ENCODE results near the gene ARHGEF17.

Gene ARHGEF17

DNA sequence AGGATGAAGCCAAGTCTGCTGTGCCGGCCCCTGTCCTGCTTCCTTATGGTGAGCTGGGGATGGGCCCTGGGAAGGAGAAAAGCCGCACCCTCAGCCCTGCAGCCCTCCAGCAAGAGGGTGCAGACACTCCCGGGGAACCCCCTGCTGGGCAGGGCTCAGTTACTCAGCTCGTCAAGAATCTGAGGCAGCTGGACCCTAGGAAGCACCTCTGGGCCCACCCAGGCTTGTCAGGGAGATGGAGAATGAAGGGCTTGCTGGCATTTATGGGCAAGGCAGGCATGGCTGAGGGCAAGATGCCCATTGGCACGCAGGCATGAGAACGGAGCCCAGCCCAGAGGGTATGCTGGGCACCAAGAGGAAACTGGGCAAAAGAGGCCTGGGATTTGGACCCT is 81.1 kb downstream of the ARHGEF17 start:
- Histone ChIP-seq H3K4me3 (ENCODE audit: low read length) (no peak overlapping the region), H3F3A (ENCODE audit: control insufficient read depth, insufficient read depth) (peaks cover 14% of the 10 kb centered on the region), H3K27ac (ENCODE audit: low read depth, low read length) (no peak overlapping the region), H3K4me1 (ENCODE audit: control insufficient read depth, low read length) (peaks cover 48% of the 10 kb centered on the region), H3K27me3 (ENCODE audit: control insufficient read depth, low read length) (no peaks in the 10 kb centered on the region), H3K9me3 (ENCODE audit: control insufficient read depth, insufficient read depth, low read length) (no peaks in the 10 kb centered on the region), H3K36me3 (ENCODE audit: control insufficient read depth, low read length) (peaks cover 85% of the 10 kb centered on the region), H3K79me2 (ENCODE audit: control insufficient read depth, low read length) (peaks cover 60% of the 10 kb centered on the region), H3K4me2 (ENCODE audit: low read length) (no peak overlapping the region), H4K20me1 (ENCODE audit: control insufficient read depth, insufficient read depth, low read depth, low read length) (peaks cover 9% of the 10 kb centered on the region; the same call in 1 of the 2 replicates), H3K9me2 (replicated peaks; ENCODE audit: control insufficient read depth, low read length) (no peaks in the 10 kb centered on the region)
- TF ChIP-seq, protein P1, sequence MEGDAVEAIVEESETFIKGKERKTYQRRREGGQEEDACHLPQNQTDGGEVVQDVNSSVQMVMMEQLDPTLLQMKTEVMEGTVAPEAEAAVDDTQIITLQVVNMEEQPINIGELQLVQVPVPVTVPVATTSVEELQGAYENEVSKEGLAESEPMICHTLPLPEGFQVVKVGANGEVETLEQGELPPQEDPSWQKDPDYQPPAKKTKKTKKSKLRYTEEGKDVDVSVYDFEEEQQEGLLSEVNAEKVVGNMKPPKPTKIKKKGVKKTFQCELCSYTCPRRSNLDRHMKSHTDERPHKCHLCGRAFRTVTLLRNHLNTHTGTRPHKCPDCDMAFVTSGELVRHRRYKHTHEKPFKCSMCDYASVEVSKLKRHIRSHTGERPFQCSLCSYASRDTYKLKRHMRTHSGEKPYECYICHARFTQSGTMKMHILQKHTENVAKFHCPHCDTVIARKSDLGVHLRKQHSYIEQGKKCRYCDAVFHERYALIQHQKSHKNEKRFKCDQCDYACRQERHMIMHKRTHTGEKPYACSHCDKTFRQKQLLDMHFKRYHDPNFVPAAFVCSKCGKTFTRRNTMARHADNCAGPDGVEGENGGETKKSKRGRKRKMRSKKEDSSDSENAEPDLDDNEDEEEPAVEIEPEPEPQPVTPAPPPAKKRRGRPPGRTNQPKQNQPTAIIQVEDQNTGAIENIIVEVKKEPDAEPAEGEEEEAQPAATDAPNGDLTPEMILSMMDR (IDR thresholded peaks at IDR 0.05; ENCODE audit: low read depth, low read length, poor library complexity, severe bottlenecking): no peak
- TF ChIP-seq EZH2phosphoT487 (IDR thresholded peaks at IDR 0.05; ENCODE audit: borderline replicate concordance, low read length): no peak

DNA sequence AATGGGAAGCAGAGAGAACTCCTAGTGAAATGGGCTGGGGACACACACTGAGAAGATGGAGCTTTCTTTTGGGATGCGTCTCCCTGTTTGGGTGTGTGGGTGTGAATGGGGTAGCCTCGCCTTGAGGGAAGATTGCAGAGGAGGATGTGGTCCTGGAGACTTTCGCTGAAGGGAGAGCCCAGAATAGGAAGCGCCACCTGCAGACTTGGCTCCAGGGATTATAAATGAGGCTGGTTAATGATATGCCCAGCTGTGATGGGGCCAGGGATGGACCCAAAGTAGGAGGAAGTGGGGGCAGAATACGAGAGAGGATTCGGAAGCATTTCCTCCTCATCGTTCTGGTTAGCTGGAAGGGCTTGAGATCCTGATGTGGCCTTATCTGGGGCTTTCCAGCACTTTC is 81.8 kb downstream of the ARHGEF17 start:
- Histone ChIP-seq H3F3A (ENCODE audit: control insufficient read depth, insufficient read depth) (peaks cover 6% of the 10 kb centered on the region), H3K27ac (ENCODE audit: low read depth, low read length) (no peak overlapping the region), H3K4me1 (ENCODE audit: control insufficient read depth, low read length) (peaks cover 40% of the 10 kb centered on the region), H3K4me3 (ENCODE audit: low read length) (no peak overlapping the region), H4K20me1 (ENCODE audit: control insufficient read depth, insufficient read depth, low read depth, low read length) (peaks cover 9% of the 10 kb centered on the region; the same call in 1 of the 2 replicates), H3K79me2 (ENCODE audit: control insufficient read depth, low read length) (peaks cover 52% of the 10 kb centered on the region), H3K36me3 (ENCODE audit: control insufficient read depth, low read length) (peaks cover 88% of the 10 kb centered on the region), H3K9me3 (ENCODE audit: control insufficient read depth, insufficient read depth, low read length) (no peaks in the 10 kb centered on the region), H3K4me2 (ENCODE audit: low read length) (no peak overlapping the region), H3K9me2 (replicated peaks; ENCODE audit: control insufficient read depth, low read length) (no peaks in the 10 kb centered on the region), H3K27me3 (ENCODE audit: control insufficient read depth, low read length) (no peaks in the 10 kb centered on the region)
- no peak for TF ChIP-seq EZH2phosphoT487 (IDR thresholded peaks at IDR 0.05; ENCODE audit: borderline replicate concordance, low read length)
- TF ChIP-seq, protein P1 (IDR thresholded peaks at IDR 0.05; ENCODE audit: low read depth, low read length, poor library complexity, severe bottlenecking): no peak

DNA sequence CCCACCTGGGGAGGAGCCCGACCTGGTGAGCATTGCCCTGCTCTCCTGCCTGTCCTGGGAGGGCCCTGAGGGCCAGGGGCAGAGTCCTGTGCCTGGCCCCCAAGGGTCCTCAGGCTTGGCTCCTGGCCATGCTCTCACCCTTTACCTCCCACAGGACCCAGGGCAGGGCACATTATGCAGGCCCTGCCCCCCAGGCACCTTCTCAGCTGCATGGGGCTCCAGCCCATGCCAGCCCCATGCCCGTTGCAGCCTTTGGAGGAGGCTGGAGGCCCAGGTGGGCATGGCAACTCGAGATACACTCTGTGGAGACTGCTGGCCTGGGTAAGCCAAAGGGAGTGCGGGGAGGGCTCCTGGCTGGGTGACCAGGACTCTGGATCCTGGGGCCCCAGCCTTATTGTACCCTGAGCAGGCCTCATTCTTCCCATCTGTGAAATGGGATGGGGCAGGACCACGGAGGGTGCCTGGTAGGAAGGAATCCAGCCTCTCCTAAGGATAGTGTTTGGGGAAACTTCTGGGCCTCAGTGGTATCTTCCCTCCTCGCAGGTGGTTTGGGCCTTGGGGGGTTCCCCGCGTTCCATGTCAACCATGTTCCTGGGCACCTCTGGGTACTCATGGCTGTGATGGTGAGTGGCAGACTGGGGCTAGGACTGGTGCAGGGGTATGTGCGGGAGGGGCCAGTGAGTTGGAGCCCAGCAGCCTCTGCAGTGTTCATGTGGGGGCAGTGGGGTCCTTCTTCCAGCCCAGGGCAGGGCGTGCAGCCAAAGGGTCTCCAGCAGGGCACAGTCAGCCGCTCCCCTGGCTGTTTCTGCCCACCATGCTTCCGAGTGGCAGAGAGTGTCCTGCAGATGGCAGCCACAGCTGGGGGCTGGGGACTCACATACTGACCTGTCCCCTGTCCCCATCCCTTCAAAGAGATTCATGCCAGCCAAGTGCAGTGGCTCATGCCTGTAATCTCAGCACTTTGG is 82.8 kb downstream of the ARHGEF17 start:
- peaks cover 30% of the 10 kb centered on the region for H3K4me1 ChIP-seq (ENCODE audit: control insufficient read depth, low read length)
- no peak overlapping the region for H3K4me2 ChIP-seq (ENCODE audit: low read length)
- H3K27me3 ChIP-seq (ENCODE audit: control insufficient read depth, low read length): no peaks in the 10 kb centered on the region
- no peak overlapping the region for H3K4me3 ChIP-seq (ENCODE audit: low read length)
- H3F3A ChIP-seq (ENCODE audit: control insufficient read depth, insufficient read depth): no peaks in the 10 kb centered on the region; the same call in 1 of the 2 replicates
- no peak overlapping the region for H3K27ac ChIP-seq (ENCODE audit: low read depth, low read length)
- peaks cover 91% of the 10 kb centered on the region for H3K36me3 ChIP-seq (ENCODE audit: control insufficient read depth, low read length)
- peaks cover 4% of the 10 kb centered on the region; the same call in 1 of the 2 replicates for H4K20me1 ChIP-seq (ENCODE audit: control insufficient read depth, insufficient read depth, low read depth, low read length)
- H3K9me2 ChIP-seq (replicated peaks; ENCODE audit: control insufficient read depth, low read length): no peaks in the 10 kb centered on the region
- H3K79me2 ChIP-seq (ENCODE audit: control insufficient read depth, low read length): peaks cover 43% of the 10 kb centered on the region
- TF ChIP-seq, protein P1 (IDR thresholded peaks at IDR 0.05; ENCODE audit: low read depth, low read length, poor library complexity, severe bottlenecking): no peak
- TF ChIP-seq EZH2phosphoT487 (IDR thresholded peaks at IDR 0.05; ENCODE audit: borderline replicate concordance, low read length): no peak
- H3K9me3 ChIP-seq (ENCODE audit: control insufficient read depth, insufficient read depth, low read length): no peaks in the 10 kb centered on the region
